Right cardiac atrium (tissue), 5 donors: ENCODE measurements around the gene SMG1. TPM values are rescaled to one million over a fixed set of nuclear protein-coding genes. Genes with fewer than 3 reads are reported as not detected.

Source experiments
- ATAC-seq, 2 donors: fragments of 200-7000 bp; cut with Tn5 transposase; one replicate each; pipeline versions ENCODE4 v1.8.0 to v1.9.1; 2020; ENCODE audit warnings: moderate library complexity in 2 of 2, mild to moderate bottlenecking in 1 of 2
- DNase-seq, 3 donors: peaks; one replicate each; pipeline ENCODE4 v3.0.0-alpha.2; 2020
- H3K27ac ChIP-seq: one replicate; pipeline ENCODE4 v1.5.1; 2013; ENCODE audit warnings: mild to moderate bottlenecking, low read length, control low read depth, moderate library complexity
- H3K27me3 ChIP-seq: one replicate; pipeline ENCODE4 v1.6.1; 2013; ENCODE audit not compliant: control insufficient read depth, insufficient read depth
- H3K4me1 ChIP-seq: one replicate; pipeline ENCODE4 v1.6.1; 2013; ENCODE audit warnings: low read length; ENCODE audit not compliant: control insufficient read depth, insufficient read depth
- H3K4me3 ChIP-seq: one replicate; pipeline ENCODE4 v1.5.1; 2013; ENCODE audit warnings: low read length, control low read depth
- H3K9me3 ChIP-seq: one replicate; pipeline ENCODE4 v1.6.1; 2013; ENCODE audit warnings: low read length; ENCODE audit not compliant: control insufficient read depth
- WGBS: extraction: QIAGEN DNeasy Blood & Tissue Kit; methylation state at CpG from one replicate; pipeline ENCODE4 v1.1.7; 2013; 5-methylcytosine and 5-hydroxymethylcytosine counted together
- intact Hi-C, 4 donors: fragments of 100-400 bp; cut with DNase I; formaldehyde crosslinking; loops; one replicate each; pipeline versions ENCODE4 v1.11.0 to v1.14.0; 2022 to 2023
- polyA plus RNA-seq: library from polyadenylated mRNA; stranded (reverse); fragments of 200-250 nt; gene quantifications from one replicate; pipeline ENCODE4 v1.2.3, GENCODE V29; 2013
- total RNA-seq, 4 donors: library from RNA; stranded (reverse); fragmentation: NEBNext Ultra II Directional; extraction: Animal tissue kit (Norgen Biotek cat#: 25700); gene quantifications; one replicate each; pipeline ENCODE4 v1.2.1, GENCODE V29; 2021
- donor health status: healthy with polysubstance abuse.
- donor health status: DM: no; HTN: yes; CAD: no.
- donor health status: DM: no; HTN: no; CAD: no.
- donor health status: DM: no; HTN: yes; CAD: no; lungs with severe emphysema.
- donor health status: DM: yes; HTN: yes; CAD: no.

The SMG1 gene
- total and polyA plus RNA-seq, 5 donors: 11.5 to 57.0 (median 41.3) TPM

DNA sequence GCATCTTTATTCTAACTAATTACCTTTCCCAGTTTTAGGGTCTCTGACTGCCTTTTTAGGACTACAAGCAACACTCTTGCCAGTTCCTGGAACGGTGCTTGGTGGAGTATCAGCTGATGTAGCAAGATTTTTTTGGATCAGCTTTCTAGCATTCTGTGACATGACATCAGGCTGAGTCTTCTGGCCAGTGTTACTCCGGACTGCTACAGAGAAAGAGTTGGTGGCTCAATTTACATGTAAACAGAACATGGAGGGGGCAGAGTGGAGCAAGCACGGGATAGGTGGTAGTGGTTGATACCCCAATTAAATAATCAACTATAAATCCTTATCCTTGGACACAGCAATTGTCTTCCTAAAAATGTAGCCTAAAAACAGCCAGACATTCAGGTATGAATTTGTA is 114.3 kb downstream of the SMG1 start:
- no peaks in the 10 kb centered on the region for H3K4me1 ChIP-seq
- intact Hi-C loops: no loop called here
- ATAC-seq: no peak
- DNase-seq: no peak
- H3K4me3 ChIP-seq: no peak overlapping the region
- WGBS: 86% methylated on average over 3 of the region's 3 CpGs
- no peak overlapping the region for H3K27ac ChIP-seq
- H3K9me3 ChIP-seq: no peaks in the 10 kb centered on the region
- no peaks in the 10 kb centered on the region for H3K27me3 ChIP-seq

- no peaks in the 10 kb centered on the region for H3K4me1 ChIP-seq
- no peak for DNase-seq
- WGBS: 92% methylated on average over 13 of the region's 13 CpGs
- no peak for ATAC-seq
- intact Hi-C loops: loop anchor here in 1 of 4 donors (10.0 kb wide), 1 partner anchor 256 kb away; the partner anchor contains the start of gene COQ7
- no peaks in the 10 kb centered on the region for H3K27me3 ChIP-seq
- no peaks in the 10 kb centered on the region for H3K9me3 ChIP-seq
- no peak overlapping the region for H3K4me3 ChIP-seq
- no peak overlapping the region for H3K27ac ChIP-seq
Observed at GRCh38 chr16:18809165-18809564, 117.0 kb downstream of the SMG1 start.

DNA sequence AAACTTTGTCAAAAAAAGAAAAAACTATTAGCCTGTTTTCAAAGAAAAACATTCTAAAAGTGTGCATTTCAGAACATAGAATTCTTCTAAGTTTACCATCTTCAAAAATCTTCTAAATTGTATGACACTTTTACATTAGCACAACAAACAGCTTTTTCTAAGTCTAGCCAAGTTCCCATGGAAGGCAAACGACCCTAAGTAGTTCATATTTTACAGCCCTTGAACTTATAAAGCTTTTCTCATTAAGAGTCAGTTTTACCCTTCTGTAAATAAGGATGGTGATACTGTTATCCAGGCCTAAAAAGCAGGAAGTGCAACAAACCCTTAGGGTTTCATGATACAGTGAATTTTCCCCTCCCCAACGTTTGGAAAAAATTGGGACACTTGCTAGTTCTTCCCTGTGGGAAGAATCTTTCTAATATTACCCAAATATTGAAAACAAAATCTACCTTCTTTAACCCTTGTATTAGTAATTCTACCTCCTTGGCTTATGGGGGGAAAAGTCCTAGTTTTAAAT is 120.9 kb downstream of the SMG1 start:
- no peak overlapping the region for H3K4me3 ChIP-seq
- DNase-seq (no peak), ATAC-seq (no peak)
- H3K4me1 ChIP-seq: peaks cover 5% of the 10 kb centered on the region
- H3K27me3 ChIP-seq: no peaks in the 10 kb centered on the region
- no peaks in the 10 kb centered on the region for H3K9me3 ChIP-seq
- intact Hi-C loops: loop anchor here in 1 of 4 donors (10.0 kb wide), 1 partner anchor 259 kb away; the partner anchor contains the start of gene COQ7
- H3K27ac ChIP-seq: no peak overlapping the region
- 22% methylated on average over 2 of the region's 2 CpGs for WGBS

DNA sequence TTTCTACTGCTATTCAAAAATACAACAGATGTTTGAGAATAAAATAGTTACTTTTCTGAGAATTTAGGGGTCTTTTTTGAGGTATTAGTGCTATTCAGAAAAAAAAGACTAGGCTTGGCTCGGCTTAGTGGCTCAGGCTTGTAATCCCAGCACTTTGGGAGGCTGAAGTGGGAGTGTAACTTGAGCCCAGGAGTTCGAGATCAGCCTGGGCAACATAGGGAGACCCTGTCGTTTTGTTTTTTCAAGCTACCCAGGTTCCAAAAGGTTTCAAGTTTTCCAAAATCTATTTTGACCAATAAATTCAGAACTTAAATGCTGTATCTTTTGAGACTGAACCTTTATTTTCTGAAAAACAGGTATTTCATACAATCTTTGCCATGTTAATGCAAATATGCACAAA is 121.7 kb downstream of the SMG1 start:
- no peak overlapping the region for H3K4me3 ChIP-seq
- no peak for ATAC-seq

DNA sequence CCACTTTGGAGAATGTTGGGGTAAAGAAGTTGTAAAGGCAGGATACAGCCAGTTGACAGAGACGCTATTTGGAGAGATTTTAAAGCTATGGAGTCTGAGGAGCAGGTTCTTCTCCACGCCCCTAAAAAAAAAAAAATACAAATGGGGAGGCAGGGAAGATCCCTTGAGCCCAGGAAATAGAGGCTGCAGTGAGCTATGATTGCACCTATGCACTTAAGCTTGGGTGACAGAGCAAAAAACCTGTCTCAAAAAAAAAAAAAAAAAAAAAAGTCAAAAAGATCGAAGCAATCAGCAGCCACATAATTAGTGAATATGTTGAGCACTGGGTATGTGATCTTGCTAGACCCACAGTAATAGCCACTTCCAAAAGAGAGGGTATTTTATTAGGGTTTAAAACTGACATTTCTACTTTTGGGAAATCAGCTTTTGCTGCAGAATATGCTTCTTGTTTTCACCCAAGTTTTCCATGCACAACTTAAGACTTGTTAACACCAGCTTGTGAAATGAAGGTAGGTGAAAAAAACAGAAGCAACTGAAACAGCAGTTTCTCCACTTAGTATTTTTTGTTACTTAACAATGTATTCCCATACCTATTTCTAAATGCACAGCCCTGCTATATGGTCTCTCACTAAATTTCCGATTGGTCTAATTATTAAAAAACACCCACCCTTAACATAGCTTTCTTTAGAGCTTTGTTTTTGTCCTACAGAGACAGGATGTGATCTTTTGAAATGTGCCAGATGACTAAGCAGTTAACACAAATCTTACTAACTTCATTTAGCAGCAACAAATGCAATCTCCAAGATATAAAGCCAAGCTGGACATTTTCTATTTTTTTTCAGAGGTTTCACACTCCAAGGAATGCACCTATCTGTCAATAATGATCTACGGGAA is 122.4 kb downstream of the SMG1 start:
- intact Hi-C loops: loop anchor here in 1 of 4 donors (10.0 kb wide), 1 partner anchor 261 kb away; the partner anchor contains the start of gene COQ7
- ATAC-seq (no peak), DNase-seq (no peak)
- 57% methylated on average over 5 of the region's 5 CpGs for WGBS
- Histone ChIP-seq H3K27me3 (no peaks in the 10 kb centered on the region), H3K9me3 (no peaks in the 10 kb centered on the region), H3K27ac (peak overlapping the region; percentile 44), H3K4me1 (peaks cover 5% of the 10 kb centered on the region), H3K4me3 (no peak overlapping the region)

More for the DNA sequence above, 121.7 kb downstream of the SMG1 start:
- DNase-seq: no peak
- Histone ChIP-seq H3K4me1 (peaks cover 5% of the 10 kb centered on the region), H3K9me3 (no peaks in the 10 kb centered on the region), H3K27me3 (no peaks in the 10 kb centered on the region), H3K27ac (peak overlapping the region; percentile 67)
- intact Hi-C loops: loop anchor here in 1 of 4 donors (10.0 kb wide), 1 partner anchor 260 kb away; the partner anchor contains the start of gene COQ7
- 37% methylated on average over 3 of the region's 3 CpGs for WGBS

GRCh38 chr16:18802767-18803343 is 123.4 kb downstream of the SMG1 start:
- no peaks in the 10 kb centered on the region for H3K27me3 ChIP-seq
- peaks cover 5% of the 10 kb centered on the region for H3K4me1 ChIP-seq
- H3K27ac ChIP-seq: no peak overlapping the region
- H3K9me3 ChIP-seq: no peaks in the 10 kb centered on the region
- no peak overlapping the region for H3K4me3 ChIP-seq
- WGBS: 90% methylated on average over 16 of the region's 16 CpGs
- DNase-seq (peak in 1 of 3 donors; percentile 59), ATAC-seq (no peak)
- intact Hi-C loops: loop anchor here in 1 of 4 donors (10.0 kb wide), 1 partner anchor 262 kb away; the partner anchor contains the start of gene COQ7

GRCh38 chr16:18801145-18801972 is 124.8 kb downstream of the SMG1 start, which contains the start of gene ARL6IP1:
TSS of gene ARL6IP1 (minus strand) at chr16:18801549. CDS start at chr16:18801466, 83 bp downstream.
- H3K4me1 ChIP-seq: peaks cover 5% of the 10 kb centered on the region
- ATAC-seq: peak; percentile 99

DNA sequence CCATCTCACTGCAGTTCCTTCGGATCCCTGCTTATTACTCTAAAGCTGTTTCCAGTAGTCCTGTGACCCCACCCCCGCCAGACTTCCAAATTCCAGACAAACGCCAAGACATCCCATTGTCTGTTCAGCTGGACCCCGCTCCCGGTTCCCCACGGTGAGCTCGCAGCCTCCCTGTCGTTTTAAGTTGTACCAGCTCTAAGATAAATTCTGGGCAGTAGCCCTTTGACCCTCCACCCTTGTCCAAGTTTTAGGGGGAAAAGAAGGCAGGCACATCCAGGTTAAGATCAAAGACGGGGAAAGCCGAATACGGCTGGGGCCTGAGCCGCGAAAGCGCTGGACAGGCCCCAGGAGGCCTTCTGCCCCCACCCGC is 125.4 kb downstream of the SMG1 start:
- Histone ChIP-seq H3K4me1 (peaks cover 5% of the 10 kb centered on the region), H3K9me3 (no peaks in the 10 kb centered on the region), H3K27ac (peak overlapping the region; percentile 75), H3K4me3 (peak overlapping the region; percentile 67), H3K27me3 (no peaks in the 10 kb centered on the region)
- ATAC-seq (no peak), DNase-seq (no peak)
- intact Hi-C loops: loop anchor here in 1 of 4 donors (10.0 kb wide), 1 partner anchor 264 kb away; the partner anchor contains the start of gene COQ7
- under 1% methylated on average over 15 of the region's 15 CpGs for WGBS

More at GRCh38 chr16:18801145-18801972, 124.8 kb downstream of the SMG1 start, which contains the start of gene ARL6IP1:
- WGBS: under 1% methylated on average over 77 of the region's 77 CpGs
- peak; percentile 100 for DNase-seq
- no peaks in the 10 kb centered on the region for H3K9me3 ChIP-seq
- H3K27ac ChIP-seq: peak within 1 kb of the TSS; percentile 75
- H3K4me3 ChIP-seq: peak within 1 kb of the TSS; percentile 67
- intact Hi-C loops: loop anchor here in 1 of 4 donors (10.0 kb wide), 1 partner anchor 263 kb away; the partner anchor contains the start of gene COQ7
- H3K27me3 ChIP-seq: no peaks in the 10 kb centered on the region

DNA sequence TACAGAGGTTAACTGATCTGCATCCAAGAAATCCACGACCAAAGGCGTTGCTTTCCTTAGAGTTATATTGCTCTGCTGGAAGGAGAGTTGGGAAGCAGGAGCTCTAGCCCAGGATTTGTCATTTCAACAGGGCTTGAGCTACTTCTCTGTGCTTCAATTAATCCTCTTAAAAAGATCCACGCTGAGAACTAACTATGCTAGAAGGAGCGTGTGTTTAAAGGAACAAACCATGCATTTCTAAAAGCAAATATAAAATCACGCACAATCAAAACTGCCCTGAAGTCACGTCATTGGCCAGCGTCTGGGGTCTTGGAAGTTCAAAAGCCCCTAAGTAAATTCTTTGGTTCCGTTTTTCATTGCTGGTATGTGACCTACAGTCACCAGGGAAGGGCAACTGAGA is 125.9 kb downstream of the SMG1 start:
- intact Hi-C loops: loop anchor here in 1 of 4 donors (10.0 kb wide), 1 partner anchor 265 kb away; the partner anchor contains the start of gene COQ7
- Histone ChIP-seq H3K9me3 (no peaks in the 10 kb centered on the region), H3K4me3 (peak overlapping the region; percentile 67), H3K27ac (no peak overlapping the region), H3K27me3 (no peaks in the 10 kb centered on the region), H3K4me1 (peaks cover 5% of the 10 kb centered on the region)
- ATAC-seq: no peak
- 1% methylated on average over 8 of the region's 8 CpGs for WGBS
- no peak for DNase-seq

DNA sequence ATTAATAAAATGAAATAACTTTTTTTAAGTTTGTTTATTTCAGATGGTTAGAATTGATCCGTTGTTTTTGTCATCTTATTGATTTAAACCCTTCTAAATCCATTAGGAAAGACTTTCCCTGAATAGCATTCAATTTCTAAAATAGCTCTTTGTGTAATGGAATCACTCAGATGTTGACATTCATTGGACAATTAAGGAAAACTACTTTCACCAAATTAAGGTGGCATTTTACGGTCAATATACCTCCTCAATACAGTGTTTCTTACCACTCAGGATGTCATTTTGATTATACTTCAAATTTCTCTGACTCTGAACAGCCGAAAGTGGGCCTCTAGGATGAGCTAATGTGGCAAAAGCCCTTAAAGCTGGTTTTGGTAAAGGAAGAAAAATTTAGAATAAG is 126.7 kb downstream of the SMG1 start:
- WGBS: 70% methylated on average over 3 of the region's 3 CpGs
- DNase-seq (no peak), ATAC-seq (no peak)
- H3K4me1 ChIP-seq: peaks cover 5% of the 10 kb centered on the region
- H3K4me3 ChIP-seq: no peak overlapping the region
- intact Hi-C loops: no loop called here
- H3K9me3 ChIP-seq: no peaks in the 10 kb centered on the region
- no peak overlapping the region for H3K27ac ChIP-seq
- H3K27me3 ChIP-seq: no peaks in the 10 kb centered on the region
